GM23338 (cell line): Measurements from ENCODE around the gene AKR1C8. TPM values are rescaled to one million over a fixed set of nuclear protein-coding genes. Genes with fewer than 3 reads are reported as not detected.

Source experiments
- ATAC-seq: fragments of 200-7000 bp; cut with Tn5 transposase; 3 replicates; pipeline ENCODE4 v1.9.1; 2020
- DNase-seq: peaks from one replicate; pipeline ENCODE4 v3.0.0-alpha.2; 2015; ENCODE audit warnings: low spot score
- H2AFZ ChIP-seq: fragments of 200-600 bp; sonication (generic); 2 replicates; pipeline ENCODE4 v1.8.0; 2016; ENCODE audit warnings: antibody characterized with exemption, mild to moderate bottlenecking, moderate library complexity
- H3F3A ChIP-seq: fragments of 200-600 bp; sonication (generic); replicated peaks from 2 replicates; pipeline ENCODE4 v1.8.0; 2017; ENCODE audit warnings: antibody characterized with exemption, mixed run types, low read depth
- H3K27ac ChIP-seq: fragments of 200-600 bp; sonication (generic); 2 replicates; pipeline ENCODE4 v1.6.1; 2016; ENCODE audit warnings: low read depth
- H3K27me3 ChIP-seq: fragments of 200-600 bp; sonication (generic); 2 replicates; pipeline ENCODE4 v1.8.0; 2016; ENCODE audit warnings: mild to moderate bottlenecking, mixed run types, moderate library complexity; ENCODE audit not compliant: insufficient read depth
- H3K36me3 ChIP-seq: fragments of 200-600 bp; sonication (generic); 2 replicates; pipeline ENCODE4 v1.8.0; 2016; ENCODE audit warnings: mild to moderate bottlenecking; ENCODE audit not compliant: insufficient read depth
- H3K4me1 ChIP-seq: fragments of 200-600 bp; sonication (generic); 2 replicates; pipeline ENCODE4 v1.8.0; 2016; ENCODE audit warnings: mild to moderate bottlenecking, moderate library complexity; ENCODE audit not compliant: insufficient read depth
- H3K4me2 ChIP-seq: fragments of 200-600 bp; sonication (generic); 2 replicates; pipeline ENCODE4 v1.7.1; 2017; ENCODE audit warnings: mixed run types
- H3K4me3 ChIP-seq: fragments of 200-600 bp; sonication (generic); 2 replicates; pipeline ENCODE4 v1.6.1; 2016; ENCODE audit warnings: mixed run types
- H3K79me2 ChIP-seq: fragments of 200-600 bp; sonication (generic); replicated peaks from 2 replicates; pipeline ENCODE4 v1.8.0; 2017; ENCODE audit warnings: mild to moderate bottlenecking; ENCODE audit not compliant: insufficient read depth
- H3K9me2 ChIP-seq: fragments of 200-600 bp; sonication (generic); 2 replicates; pipeline ENCODE4 v1.8.0; 2017; ENCODE audit not compliant: insufficient read depth
- H4K20me1 ChIP-seq: fragments of 200-600 bp; sonication (generic); replicated peaks from 2 replicates; pipeline ENCODE4 v1.8.0; 2017; ENCODE audit warnings: mild to moderate bottlenecking; ENCODE audit not compliant: insufficient read depth
- H3K27ac Mint-ChIP-seq: 2 replicates; pipeline ENCODE4 v1.8.0; 2020; ENCODE audit warnings: inconsistent platforms, mild to moderate bottlenecking, moderate library complexity, mixed read lengths
- H3K27me3 Mint-ChIP-seq: 3 replicates; pipeline ENCODE4 v1.8.0; 2022; ENCODE audit warnings: low read depth, mild to moderate bottlenecking, moderate library complexity, mixed read lengths, inconsistent platforms; ENCODE audit not compliant: insufficient read depth, poor library complexity
- H3K36me3 Mint-ChIP-seq: 3 replicates; pipeline ENCODE4 v1.8.0; 2021; ENCODE audit warnings: low read depth, mild to moderate bottlenecking, inconsistent platforms, moderate library complexity, mixed read lengths
- H3K4me1 Mint-ChIP-seq: 3 replicates; pipeline ENCODE4 v1.8.0; 2020; ENCODE audit warnings: mild to moderate bottlenecking, inconsistent platforms, mixed read lengths
- H3K4me3 Mint-ChIP-seq: 3 replicates; pipeline ENCODE4 v1.8.0; 2021; ENCODE audit warnings: moderate library complexity, mild to moderate bottlenecking, inconsistent platforms, mixed read lengths
- H3K9me3 Mint-ChIP-seq: 3 replicates; pipeline ENCODE4 v1.8.0; 2020; ENCODE audit warnings: moderate library complexity, mild to moderate bottlenecking, inconsistent platforms, mixed read lengths
- CREB1 ChIP-seq: fragments of 250-450 bp; sonication (Bioruptor Pico); IDR thresholded peaks from 2 replicates; pipeline ENCODE4 v1.5.0; 2020; ENCODE audit warnings: low read depth, mild to moderate bottlenecking, moderate library complexity
- ETS1 ChIP-seq: IDR thresholded peaks from 2 replicates; pipeline ENCODE4 v1.6.1; 2016; ENCODE audit warnings: antibody characterized with exemption
- EZH2 ChIP-seq: fragments of 200-600 bp; sonication (generic); IDR thresholded peaks from one replicate; pipeline ENCODE4 v1.8.0; 2017; ENCODE audit warnings: antibody characterized with exemption, mild to moderate bottlenecking, low read depth; ENCODE audit not compliant: unreplicated experiment
- EZH2phosphoT487 ChIP-seq: fragments of 200-600 bp; sonication (generic); IDR thresholded peaks from one replicate; pipeline ENCODE4 v1.8.1; 2018; ENCODE audit warnings: antibody characterized with exemption; ENCODE audit not compliant: unreplicated experiment
- JUNB ChIP-seq: IDR thresholded peaks from one replicate; pipeline ENCODE4 v1.6.1; 2016; ENCODE audit warnings: antibody characterized with exemption; ENCODE audit not compliant: unreplicated experiment
- NANOG ChIP-seq: IDR thresholded peaks from 2 replicates; pipeline ENCODE4 v1.6.1; 2016; ENCODE audit warnings: antibody characterized with exemption, borderline replicate concordance
- POLR2AphosphoS5 ChIP-seq: IDR thresholded peaks from 2 replicates; pipeline ENCODE4 v1.6.1; 2016; ENCODE audit warnings: antibody characterized with exemption, low read depth
- STAT1 ChIP-seq: IDR thresholded peaks from one replicate; pipeline ENCODE4 v1.6.1; 2016; ENCODE audit warnings: antibody characterized with exemption; ENCODE audit not compliant: unreplicated experiment
- ZNF114 ChIP-seq: fragments of 250-450 bp; sonication (Bioruptor Pico); IDR thresholded peaks from 2 replicates; pipeline ENCODE4 v1.5.0; 2020; ENCODE audit warnings: mild to moderate bottlenecking, moderate library complexity
- ZNF331 ChIP-seq: fragments of 250-450 bp; sonication (Bioruptor Pico); IDR thresholded peaks from 2 replicates; pipeline ENCODE4 v1.5.0; 2020; ENCODE audit warnings: low read depth, mild to moderate bottlenecking, moderate library complexity
- ZNF462 ChIP-seq: fragments of 250-450 bp; sonication (Bioruptor Pico); IDR thresholded peaks from 2 replicates; pipeline ENCODE4 v1.5.0; 2020; ENCODE audit warnings: mild to moderate bottlenecking, moderate library complexity
- polyA plus RNA-seq: library from polyadenylated mRNA; unstranded; fragments of >200 nt; fragmentation: Nextera tagmentation; extraction: Ambion mirVana; gene quantifications from 2 replicates; pipeline ENCODE4 v1.2.1, GENCODE V29; 2016
- total RNA-seq: library from RNA; depleted of rRNA; stranded (reverse); fragments of >200 nt; shearing (Covaris generic); gene quantifications from 2 replicates; pipeline ENCODE4 v1.2.3, GENCODE V29; 2014
- TF ChIP-seq, protein P1 (sequence below), 2 experiments: fragments of 200-600 bp in 1 of 2; sonication (generic) in 1 of 2; conservative IDR thresholded peaks; 2 replicates each; pipeline versions ENCODE4 v1.5.1 to v1.6.1; 2016 to 2017; ENCODE audit warnings: antibody characterized with exemption in 2 of 2, low read depth in 2 of 2, mild to moderate bottlenecking in 2 of 2, moderate library complexity in 1 of 2
- TF ChIP-seq, protein P2 (sequence below): IDR thresholded peaks from one replicate; pipeline ENCODE4 v1.6.1; 2018; ENCODE audit warnings: antibody characterized with exemption; ENCODE audit not compliant: unreplicated experiment

AKR1C8 gene
- total and polyA plus RNA-seq, 2 experiments from 2014 or later: not detected

- Mint-ChIP-seq H3K4me3 (no peak overlapping the region), H3K27me3 (no peaks in the 10 kb centered on the region), H3K9me3 (peaks cover 38% of the 10 kb centered on the region), H3K27ac (no peak overlapping the region), H3K36me3 (peaks cover 13% of the 10 kb centered on the region; the same call in 2 of the 3 replicates), H3K4me1 (no peaks in the 10 kb centered on the region)
- no peaks in the 10 kb centered on the region for H3K9me2 ChIP-seq
- no peak overlapping the region for H3K4me3 ChIP-seq
- no peaks in the 10 kb centered on the region for H3K79me2 ChIP-seq
- H3F3A ChIP-seq: no peaks in the 10 kb centered on the region
- no peak for ATAC-seq
- DNase-seq: no peak
- H3K4me1 ChIP-seq: no peaks in the 10 kb centered on the region
- 0 out of 2 replicates have a peak, but pooled peaks cover 2% of the 10 kb centered on the region for H3K36me3 ChIP-seq
- H4K20me1 ChIP-seq: no peaks in the 10 kb centered on the region
- no peaks in the 10 kb centered on the region for H3K27me3 ChIP-seq
- no peak for TF ChIP-seq EZH2phosphoT487
- no peak for TF ChIP-seq CREB1
- TF ChIP-seq, protein P1, sequence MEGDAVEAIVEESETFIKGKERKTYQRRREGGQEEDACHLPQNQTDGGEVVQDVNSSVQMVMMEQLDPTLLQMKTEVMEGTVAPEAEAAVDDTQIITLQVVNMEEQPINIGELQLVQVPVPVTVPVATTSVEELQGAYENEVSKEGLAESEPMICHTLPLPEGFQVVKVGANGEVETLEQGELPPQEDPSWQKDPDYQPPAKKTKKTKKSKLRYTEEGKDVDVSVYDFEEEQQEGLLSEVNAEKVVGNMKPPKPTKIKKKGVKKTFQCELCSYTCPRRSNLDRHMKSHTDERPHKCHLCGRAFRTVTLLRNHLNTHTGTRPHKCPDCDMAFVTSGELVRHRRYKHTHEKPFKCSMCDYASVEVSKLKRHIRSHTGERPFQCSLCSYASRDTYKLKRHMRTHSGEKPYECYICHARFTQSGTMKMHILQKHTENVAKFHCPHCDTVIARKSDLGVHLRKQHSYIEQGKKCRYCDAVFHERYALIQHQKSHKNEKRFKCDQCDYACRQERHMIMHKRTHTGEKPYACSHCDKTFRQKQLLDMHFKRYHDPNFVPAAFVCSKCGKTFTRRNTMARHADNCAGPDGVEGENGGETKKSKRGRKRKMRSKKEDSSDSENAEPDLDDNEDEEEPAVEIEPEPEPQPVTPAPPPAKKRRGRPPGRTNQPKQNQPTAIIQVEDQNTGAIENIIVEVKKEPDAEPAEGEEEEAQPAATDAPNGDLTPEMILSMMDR (conservative IDR thresholded peaks at IDR 0.05; ENCODE audit: low read depth in 2 of 2): no peak
- TF ChIP-seq EZH2: no peak
- no peak for TF ChIP-seq JUNB
- TF ChIP-seq ZNF114: no peak
- no peak for TF ChIP-seq POLR2AphosphoS5
- no peak for TF ChIP-seq ZNF462 (CRISPR knock-in tag)
- no peak for TF ChIP-seq NANOG
- no peak for TF ChIP-seq ZNF331 (CRISPR knock-in tag)
- TF ChIP-seq, protein P2, sequence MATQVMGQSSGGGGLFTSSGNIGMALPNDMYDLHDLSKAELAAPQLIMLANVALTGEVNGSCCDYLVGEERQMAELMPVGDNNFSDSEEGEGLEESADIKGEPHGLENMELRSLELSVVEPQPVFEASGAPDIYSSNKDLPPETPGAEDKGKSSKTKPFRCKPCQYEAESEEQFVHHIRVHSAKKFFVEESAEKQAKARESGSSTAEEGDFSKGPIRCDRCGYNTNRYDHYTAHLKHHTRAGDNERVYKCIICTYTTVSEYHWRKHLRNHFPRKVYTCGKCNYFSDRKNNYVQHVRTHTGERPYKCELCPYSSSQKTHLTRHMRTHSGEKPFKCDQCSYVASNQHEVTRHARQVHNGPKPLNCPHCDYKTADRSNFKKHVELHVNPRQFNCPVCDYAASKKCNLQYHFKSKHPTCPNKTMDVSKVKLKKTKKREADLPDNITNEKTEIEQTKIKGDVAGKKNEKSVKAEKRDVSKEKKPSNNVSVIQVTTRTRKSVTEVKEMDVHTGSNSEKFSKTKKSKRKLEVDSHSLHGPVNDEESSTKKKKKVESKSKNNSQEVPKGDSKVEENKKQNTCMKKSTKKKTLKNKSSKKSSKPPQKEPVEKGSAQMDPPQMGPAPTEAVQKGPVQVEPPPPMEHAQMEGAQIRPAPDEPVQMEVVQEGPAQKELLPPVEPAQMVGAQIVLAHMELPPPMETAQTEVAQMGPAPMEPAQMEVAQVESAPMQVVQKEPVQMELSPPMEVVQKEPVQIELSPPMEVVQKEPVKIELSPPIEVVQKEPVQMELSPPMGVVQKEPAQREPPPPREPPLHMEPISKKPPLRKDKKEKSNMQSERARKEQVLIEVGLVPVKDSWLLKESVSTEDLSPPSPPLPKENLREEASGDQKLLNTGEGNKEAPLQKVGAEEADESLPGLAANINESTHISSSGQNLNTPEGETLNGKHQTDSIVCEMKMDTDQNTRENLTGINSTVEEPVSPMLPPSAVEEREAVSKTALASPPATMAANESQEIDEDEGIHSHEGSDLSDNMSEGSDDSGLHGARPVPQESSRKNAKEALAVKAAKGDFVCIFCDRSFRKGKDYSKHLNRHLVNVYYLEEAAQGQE: no peak
- no peak for TF ChIP-seq ETS1
- no peak for TF ChIP-seq STAT1
- H2AFZ ChIP-seq: no peak overlapping the region
- no peak overlapping the region for H3K4me2 ChIP-seq
- no peak overlapping the region for H3K27ac ChIP-seq
Observed at GRCh38 chr10:5108658-5109416, 76.1 kb downstream of the AKR1C8 start.
